HG02759 (cell line): ENCODE measurements around the gene UCK1.
"Not testable (repeated sequence)": the region's sequence is repeated elsewhere in the genome, so short reads cannot be mapped to it uniquely, and the experiment has no call there.

Source experiments
- ATAC-seq: cut with Tn5 transposase; IDR thresholded peaks from one replicate; pipeline ENCODE4 v1.9.1; 2021; ENCODE audit warnings: mild to moderate bottlenecking, moderate library complexity; ENCODE audit not compliant: unreplicated experiment

UCK1 gene

DNA sequence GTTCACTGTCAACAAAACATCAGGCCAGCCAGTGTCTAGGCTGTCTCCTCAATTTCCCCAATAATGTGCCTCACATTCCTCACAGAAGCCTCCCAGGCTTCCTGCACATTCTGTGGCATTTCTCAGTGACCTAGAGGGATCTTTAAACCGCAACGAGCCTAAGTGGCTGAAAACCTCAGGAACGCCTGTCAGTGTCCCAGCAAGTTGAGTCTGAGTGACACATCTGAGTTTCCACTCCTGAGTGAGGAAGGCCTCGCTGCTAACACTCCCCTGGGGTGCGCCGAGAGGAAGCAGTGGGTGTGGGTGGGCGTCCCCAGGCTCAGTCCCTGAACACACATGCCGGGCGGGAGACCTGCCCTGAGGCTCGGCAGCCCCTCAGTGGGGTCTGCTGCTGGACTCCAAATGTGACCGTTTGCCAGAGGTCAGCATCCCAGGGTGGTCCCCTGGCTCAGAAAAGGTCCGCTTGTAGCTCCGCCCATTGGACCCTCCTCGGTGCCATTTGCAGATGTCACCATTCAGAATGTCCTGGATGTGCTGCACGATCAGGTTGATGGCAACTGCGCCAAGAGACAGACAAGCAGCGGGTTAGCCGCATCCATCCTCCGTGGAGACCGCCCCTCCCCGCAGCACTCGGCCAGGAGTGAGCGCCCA, 6.3 kb downstream of the UCK1 start:
- ATAC-seq = no peak

DNA sequence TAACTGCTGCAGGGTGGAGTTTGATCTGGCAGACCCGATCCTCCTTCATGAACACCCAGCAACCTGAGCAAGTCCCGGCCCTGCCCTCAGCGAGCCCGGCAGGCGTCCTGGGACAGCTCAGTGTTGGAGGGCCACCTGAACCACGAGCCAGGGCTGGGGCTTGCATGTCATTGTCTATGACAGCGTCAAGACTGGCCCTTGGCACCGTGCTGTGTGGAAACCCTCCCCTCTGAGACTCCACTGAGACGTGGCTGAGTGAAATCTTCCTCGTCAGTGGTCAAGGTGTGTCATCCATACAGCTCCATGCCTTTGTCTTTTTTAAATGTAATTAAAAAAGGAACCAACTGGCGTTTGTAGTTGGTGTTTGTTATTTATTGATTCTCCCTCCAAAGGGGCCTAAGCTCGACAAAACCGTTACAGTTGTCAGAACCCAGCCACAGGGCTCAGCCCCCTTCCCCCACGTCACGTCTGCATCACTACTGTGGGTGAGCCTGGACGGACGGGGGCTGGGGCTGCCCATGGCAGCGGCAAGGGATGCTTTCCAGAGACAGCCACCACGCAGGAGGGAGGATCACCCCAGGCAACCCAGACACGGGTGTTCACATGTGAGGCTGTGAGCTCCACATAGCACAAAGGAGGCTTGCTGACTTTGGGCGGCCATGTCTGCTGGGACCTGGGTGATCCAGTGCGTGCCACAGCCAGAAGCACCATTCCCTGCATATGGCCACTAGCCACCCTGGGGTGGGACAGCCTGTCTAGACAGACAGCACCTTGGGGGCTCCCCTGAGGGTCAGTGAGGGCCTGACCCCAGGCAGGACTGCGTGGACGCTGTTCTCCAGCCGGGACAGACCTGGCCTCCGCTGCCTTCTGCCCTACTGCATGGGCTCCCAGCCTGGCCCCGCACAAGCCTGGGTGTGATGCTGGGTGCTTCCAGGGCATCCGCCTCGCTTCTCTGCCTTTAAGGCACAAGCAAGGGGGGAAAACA, 7.3 kb downstream of the UCK1 start:
- no peak for ATAC-seq

DNA sequence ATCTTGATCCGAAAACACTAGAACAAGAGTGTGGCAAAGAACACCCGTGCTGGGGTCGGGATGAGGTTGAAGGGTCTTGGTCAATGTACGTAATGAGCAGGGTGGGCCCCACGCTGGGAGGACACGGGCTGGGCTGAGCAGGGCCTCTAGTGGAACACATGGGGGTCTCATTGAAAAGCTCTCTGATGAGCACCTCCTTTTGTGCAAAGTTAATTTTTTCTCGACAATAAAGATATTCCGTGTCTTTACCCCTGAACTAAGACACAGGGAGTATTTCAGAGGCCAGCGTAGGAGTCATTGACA, 8.0 kb downstream of the UCK1 start:
- ATAC-seq = no peak

DNA sequence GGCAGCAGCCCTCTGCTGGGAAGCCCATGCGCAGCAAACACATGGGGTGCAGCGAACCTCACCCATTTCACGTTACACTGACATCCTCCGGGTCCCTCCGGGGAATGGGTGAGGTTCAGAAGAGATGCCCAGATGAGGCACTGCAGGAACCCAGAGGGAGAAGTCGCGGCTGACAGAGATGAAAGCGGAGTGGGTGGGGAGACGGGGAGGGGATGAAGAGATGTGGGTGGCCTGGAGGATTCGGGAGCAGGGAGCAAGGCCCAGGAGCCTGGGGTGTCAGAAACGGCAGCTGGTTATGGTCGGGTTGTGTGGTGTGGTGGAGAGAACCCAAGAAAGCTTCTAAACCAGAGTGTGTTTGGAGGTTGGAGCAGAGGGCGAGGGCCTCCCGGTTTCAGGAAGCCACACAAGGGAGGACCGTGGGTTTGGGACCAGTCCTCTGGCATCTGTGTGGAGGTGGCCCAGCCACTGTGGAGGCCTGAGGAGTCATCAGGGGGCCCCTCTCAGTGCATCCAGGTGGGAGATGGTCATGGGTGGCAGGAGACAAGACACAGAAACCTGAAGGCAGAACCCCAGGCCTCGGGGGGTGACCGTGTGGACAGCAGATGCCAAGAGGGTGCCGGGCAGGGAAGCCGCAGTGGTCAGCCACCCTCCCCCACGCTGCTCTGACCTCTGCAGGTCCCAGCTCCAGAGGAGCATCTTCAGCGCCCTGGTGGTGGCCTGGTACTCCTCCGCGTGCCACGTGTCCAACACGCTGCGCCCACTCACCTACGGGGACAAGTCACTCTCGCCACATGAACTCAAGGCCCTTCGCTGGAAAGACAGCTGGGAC, 8.6 kb downstream of the UCK1 start:
- ATAC-seq = no peak

DNA sequence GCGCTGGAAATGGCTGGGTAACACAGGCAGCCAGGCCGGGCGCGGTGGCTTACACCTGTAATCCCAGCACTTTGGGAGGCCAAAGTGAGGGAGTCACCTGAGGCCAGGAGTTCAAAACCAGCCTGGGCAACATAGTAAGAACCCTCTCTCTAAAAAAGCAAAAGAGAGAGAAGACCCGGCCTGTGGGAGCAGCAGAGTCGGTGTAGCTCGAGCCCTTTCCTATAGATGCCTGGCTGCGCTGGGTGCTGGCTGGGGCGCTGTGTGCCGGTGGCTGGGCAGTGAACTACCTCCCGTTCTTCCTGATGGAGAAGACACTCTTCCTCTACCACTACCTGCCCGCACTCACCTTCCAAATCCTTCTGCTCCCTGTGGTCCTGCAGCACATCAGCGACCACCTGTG, 9.2 kb downstream of the UCK1 start:
- no peak for ATAC-seq

DNA sequence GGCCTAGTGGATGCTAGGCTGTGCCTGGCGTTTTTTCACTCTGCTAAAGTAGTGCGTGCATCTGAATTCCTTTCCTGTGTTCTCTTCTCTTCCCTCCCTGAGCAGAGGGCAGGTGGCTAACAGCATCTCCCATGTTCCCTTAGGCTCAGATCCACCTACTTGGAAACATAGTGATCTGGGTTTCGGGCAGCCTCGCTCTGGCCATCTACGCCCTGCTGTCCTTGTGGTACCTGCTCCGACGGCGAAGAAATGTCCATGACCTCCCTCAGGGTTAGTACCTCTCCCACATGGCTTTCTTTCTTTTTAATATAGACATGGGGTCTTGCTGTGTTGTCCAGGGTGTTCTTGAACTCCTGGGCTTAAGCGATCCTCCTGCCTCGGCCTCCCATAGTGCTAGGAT, 9.9 kb downstream of the UCK1 start:
- no peak for ATAC-seq

DNA sequence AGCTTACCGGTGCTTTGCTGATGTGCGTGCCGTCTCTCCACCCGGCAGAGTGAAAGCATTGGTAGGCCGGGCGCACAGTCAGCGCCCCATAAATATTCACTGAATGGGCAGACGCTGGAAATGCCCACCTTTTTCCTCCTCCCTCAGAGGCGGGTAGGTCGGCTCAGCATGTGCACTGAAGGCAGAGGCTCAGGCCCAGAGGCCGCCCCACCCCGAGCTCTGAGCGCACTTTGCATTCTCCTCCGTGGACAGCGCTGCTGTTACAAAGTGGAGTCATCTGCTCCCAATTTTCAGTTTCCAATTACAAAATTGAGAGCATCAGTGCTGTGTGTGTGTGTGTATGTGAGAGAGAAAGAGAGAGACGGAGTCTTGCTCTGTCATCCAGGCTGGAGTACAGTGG, 10.6 kb downstream of the UCK1 start:
- no peak for ATAC-seq

DNA sequence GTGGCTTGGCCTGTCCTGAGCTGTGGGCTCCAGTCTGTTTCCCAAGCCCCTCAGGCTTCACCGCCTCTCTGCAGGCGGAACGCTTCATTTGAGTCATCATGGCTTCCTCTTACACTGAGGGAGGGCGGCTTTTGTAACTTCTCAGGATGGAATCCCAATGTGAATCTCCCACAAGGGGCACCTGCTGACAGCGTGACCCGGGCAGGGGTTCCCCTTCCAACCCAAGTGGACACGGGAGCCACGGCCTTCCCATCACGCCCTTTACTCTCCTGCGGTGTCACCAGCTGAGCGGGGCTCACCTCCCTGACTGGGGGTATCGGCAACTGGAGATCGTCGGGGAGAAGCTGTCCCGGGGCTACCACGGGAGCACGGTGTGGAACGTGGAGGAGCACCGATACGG, 12.5 kb downstream of the UCK1 start:
- no peak for ATAC-seq

DNA sequence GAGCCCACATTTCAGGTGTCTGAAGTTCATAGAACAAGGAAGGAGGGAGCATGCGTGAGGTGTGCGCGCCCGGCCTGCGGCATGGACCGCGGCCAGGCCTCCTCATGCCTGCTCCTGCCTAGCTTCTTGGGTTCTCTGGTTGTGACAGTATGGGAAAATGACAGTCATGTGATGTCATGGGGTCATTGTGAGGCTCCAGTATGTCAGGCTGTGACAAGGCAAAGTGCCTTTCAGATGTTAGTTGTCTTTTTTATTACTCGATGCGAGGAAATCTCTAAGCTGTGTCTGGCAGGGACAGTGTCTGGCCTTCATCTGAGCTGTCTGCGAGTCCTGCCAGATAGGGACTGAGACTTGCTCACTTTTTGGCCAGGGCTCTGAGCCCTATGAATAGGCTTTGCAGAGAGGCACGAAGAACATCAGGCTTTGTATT, 13.3 kb downstream of the UCK1 start:
- ATAC-seq = no peak

DNA sequence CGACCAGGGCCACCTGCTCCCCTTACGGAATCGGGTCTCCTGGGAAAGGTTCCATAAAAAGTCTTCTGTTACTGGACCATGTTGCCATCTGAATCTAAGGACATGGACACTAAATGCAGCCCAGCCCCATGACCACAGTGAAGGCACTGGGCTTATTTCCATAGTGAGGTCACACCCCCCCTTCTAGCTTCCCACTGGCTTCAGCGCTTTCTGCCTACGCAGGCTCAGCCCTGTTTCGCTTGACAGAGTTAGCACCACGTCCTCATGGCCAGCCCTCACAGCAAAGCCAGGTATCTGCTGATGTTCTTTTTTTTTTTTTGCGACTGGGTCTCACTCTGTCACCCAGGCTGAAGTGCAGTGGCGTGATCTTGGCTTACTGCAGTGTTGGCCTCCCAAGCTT, 14.1 kb downstream of the UCK1 start:
- ATAC-seq = no peak

DNA sequence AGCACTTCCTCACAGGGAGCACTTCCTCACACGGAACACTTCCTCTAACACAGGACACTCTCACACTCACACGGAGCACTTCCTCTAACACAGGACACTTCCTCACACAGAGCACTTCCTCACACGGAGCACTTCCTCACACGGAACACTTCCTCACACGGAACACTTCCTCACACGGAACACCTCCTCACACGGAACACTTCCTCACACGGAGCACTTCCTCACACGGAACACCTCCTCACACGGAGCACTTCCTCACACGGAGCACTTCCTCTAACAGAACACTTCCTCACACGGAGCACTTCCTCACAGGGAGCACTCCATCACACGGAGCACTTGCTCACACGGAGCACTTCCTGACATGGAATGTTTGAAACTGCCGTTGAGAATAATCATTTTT, 15.0 kb downstream of the UCK1 start:
- no peak for ATAC-seq

DNA sequence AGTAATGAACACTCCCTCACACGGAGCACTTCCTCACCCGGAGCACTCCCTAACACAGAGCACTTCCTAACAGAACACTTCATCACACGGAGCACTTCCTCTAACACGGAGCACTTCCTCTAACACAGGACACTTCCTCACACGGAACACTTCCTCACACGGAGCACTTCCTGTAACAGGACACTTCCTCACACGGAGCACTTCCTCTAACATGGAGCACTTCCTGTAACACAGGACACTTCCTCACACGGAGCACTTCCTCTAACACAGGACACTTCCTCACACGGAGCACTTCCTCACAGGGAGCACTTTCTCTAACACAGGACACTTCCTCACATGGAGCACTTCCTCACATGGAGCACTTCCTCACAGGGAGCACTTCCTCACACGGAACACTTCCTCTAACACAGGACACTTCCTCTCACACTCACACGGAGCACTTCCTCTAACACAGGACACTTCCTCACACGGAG, 15.5 kb downstream of the UCK1 start:
- ATAC-seq = not testable (repeated sequence)

DNA sequence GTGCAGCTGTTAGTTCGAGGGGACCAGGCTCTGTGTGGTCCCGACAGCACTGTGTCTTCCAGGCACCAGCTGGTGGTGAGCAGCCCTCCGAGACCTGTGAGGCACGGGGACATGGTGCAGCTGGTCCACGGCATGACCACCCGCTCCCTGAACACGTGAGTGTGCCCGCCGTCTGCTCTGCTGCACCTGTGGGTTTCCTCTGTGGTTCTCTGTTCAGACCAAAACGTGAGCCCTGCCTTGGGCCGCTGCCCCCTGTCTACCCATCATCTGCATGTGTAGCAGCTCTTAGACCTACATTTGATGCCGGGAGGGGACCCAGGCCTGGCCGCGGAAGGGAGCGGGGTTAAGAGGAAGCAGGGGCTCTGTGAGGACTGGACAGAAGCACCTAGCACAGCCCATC, 17.9 kb downstream of the UCK1 start:
- no peak for ATAC-seq

DNA sequence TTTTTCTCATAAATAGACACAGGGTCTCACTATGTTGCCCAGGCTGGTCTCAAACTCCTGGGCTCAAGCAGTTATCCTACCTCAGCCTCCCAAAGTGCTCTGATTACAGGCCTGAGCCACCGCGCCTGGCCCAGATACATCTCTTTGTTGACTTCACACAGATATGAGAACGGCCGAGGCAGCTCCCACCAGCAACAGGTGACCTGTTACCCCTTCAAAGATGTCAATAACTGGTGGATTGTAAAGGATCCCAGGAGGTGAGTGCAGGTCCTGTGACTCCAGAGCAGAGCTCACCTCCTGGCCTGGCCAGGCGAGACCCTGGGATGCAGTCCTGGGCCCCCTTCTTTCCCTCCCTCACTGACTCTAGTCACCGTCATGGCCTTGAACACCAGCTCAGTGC, 19.2 kb downstream of the UCK1 start:
- no peak for ATAC-seq

DNA sequence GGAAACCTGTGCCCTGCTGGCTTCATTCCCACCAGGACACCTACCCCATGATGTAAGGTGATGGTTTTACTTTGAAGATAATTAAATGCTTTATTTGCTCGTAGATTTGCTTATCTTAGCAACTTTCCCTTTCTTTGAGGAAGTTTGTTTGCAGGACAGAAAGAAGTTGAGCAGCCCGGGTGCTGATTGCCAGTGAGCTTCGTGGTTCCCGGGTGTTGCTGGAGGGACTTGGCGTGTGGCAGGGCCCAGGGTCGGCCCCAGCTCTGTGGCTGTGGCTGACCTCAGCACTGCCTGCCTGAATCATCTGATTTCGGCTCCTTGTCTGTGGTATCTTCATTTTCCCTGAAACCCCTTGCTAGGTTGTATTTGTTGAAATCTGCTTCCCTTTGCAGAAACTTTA, 19.6 kb downstream of the UCK1 start:
- no peak for ATAC-seq

DNA sequence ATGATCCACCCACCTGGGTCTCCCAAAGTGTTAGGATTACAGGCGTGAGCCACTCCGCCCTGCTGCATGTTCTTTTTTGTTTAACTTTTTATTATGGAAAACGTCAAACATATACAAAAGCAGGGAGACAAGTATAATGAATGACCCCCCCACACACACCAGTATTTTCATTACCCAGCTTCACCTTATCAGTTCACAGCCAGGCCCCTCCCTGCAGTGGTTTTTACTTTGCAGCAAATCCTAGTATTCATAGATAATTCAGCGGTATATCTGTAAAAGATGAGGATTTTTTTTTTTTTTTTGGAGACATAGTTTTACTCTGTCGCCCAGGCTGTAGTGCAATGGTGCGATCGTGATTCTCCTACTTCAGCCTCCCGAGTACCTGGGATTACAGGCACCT, 26.1 kb downstream of the UCK1 start:
- ATAC-seq = no peak

DNA sequence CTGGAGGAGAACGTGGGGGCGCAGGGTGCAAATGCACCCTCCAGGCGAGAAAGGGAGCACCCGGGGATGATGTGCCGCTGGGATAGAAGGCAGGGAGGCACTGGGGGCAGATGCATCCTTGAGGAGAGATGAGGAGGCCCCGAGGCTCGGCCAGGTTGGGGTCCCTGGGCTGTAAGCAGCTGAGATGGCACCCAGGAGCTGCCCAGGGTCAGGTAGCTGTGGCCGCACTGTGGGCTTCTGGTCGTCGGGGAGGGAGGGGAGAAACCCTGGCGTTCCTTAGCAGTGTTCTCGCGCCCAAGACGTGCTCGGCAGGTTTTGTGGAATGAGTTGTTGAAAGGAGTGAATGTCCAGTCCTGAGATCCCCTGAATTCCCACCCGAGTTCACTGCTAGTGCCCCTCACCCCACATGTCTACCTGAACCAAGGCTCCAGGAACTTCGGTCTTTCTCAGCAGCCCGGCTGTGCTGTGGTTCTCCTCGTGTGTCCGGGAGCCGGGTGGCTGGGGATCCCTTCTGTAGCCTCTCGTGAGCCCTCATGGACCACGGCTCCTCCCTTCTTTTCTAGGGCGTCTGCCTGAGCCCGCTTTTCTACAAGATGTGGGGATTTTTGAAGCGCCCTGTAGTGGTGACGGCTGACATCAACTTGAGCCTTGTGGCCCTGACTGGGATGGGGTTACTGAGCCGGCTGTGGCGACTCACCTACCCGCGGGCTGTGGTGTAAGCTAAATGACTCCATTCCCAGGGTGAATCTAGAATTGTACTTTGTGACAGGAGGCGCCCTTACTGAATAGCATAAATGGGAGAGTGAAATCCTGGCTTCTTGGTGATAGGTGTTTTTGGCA, 27.2 kb downstream of the UCK1 start:
- ATAC-seq = no peak

DNA sequence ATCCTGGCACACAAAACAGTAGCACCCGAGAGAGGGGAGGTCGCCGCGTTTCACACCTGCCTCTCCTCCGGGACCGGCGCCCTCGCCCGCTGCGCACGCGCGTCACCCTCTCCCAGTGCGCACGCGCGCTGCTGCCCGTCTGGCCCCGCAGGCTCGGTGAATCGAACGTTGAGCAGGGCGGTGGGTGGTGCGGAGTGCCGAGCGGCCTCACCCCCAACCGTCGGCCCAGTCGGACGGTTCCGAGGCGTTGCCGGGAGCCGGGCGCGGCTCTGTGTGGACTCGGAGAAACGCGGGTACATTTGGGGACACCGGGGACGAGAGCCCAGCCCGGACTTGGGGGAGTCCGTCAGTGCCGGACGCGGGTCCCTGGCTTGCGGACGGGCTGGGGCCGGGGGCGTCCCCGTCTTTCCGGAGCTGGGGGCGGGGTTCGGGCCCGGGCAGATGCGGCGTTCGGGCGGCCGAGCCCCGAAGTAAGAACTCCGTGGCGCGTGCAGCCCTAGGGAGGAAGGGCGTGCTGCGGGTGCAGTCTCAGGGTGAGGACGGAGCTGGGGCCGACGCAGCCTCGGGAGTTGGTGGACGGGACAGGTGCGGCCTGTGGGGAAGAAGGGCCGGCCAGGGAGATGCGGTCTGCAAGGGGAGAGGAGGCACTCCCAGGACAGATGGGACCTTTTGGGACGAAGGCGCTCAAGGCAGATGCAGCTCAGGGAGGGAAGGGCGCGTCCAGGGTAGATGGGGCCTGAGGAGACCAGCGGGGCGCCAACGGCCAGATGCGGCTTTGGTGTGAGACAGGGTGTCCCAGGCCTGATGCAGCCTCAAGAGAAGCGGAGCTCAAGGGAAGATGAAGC, 28.1 kb downstream of the UCK1 start, which contains the start of gene POMT1:
Gene POMT1 (plus strand): TSS at position 138 of the 845 bp plus-strand sequence. CDS start 1,301 bp downstream, outside the sequence.
- peak; percentile 91 for ATAC-seq

DNA sequence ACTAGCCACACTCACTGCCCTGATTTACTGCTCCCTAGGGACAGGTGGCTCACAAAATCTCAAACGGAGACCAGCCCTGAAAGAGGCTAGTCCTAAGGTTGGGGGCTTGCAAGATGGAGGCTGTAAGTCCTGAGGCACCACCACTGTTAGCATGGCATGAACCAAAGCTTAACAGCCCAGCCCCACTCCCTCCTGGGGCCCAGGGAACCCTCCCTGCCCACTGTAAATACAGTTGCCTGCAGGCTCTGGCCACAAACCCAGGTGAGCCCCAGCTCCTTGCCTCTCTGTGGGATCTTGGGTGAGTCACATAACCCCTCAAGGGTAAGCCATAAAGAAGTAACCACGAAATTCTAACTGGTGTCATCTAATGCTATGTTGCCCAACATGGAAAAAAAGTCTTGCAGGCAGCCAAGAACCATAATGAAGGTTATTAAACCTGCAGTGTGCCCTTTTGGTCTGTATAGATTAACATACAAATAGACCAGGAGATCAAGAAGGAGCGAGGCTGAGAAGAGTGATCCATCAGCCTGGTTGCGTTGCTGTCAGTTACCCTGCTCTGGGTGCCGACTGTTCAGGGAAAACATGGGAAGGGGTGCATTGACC, 30.0 kb downstream of the UCK1 start:
- no peak for ATAC-seq
